ENCODE data around the gene DGKB.

GRCh38 chr7:14868937-14869336 lies 33.6 kb downstream of the DGKB start:
- TF ChIP-seq CTCF (IDR thresholded peaks at IDR 0.05; ENCODE audit: poor library complexity) (no peak), EZH2 (IDR thresholded peaks at IDR 0.05; ENCODE audit: borderline replicate concordance) (no peak), EZH2phosphoT487 (IDR thresholded peaks at IDR 0.05; ENCODE audit: low read depth, severe bottlenecking, unreplicated experiment) (no peak)
